Measurements from ENCODE around the gene PDCD10.

The PDCD10 gene

GRCh38 chr3:167671878-167672427 is 62.7 kb downstream of the PDCD10 start:
- no peak for DNase-seq

GRCh38 chr3:167669699-167670098 is 65.0 kb downstream of the PDCD10 start:
- no peak for DNase-seq

- DNase-seq = no peak
These were observed 66.0 kb downstream of the PDCD10 start for GRCh38 chr3:167668651-167669050.

- no peak for DNase-seq
These were observed 68.1 kb downstream of the PDCD10 start for GRCh38 chr3:167666563-167666962.

GRCh38 chr3:167662919-167663400 is 71.7 kb downstream of the PDCD10 start:
- no peak for DNase-seq

GRCh38 chr3:167657684-167658225 is 76.9 kb downstream of the PDCD10 start:
- DNase-seq = no peak

DNA sequence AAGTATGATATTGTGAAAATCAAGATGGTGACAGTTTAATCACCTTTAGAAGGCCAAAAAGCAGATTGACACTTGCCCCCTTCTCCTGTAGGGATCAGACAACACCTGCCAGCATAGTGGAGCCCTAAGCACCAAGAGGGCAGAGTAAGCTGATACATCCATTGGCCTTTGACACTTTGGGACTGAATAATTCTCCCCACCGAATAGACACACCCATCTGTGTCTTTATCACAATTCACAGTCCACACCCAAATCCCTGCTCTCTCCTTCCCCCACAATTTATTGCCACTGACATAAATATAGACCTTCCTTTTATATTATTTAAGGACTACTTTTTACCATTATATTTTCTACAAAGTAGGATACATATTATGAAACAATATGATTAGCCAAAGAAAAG is 77.9 kb downstream of the PDCD10 start:
- DNase-seq = no peak

GRCh38 chr3:167653760-167654159 is 80.9 kb downstream of the PDCD10 start, which contains the start of gene WDR49:
Gene WDR49, minus strand, starts transcription at chr3:167653942. Its CDS starts 517 bp downstream, at chr3:167653425.
- peak; percentile 27 for DNase-seq

DNA sequence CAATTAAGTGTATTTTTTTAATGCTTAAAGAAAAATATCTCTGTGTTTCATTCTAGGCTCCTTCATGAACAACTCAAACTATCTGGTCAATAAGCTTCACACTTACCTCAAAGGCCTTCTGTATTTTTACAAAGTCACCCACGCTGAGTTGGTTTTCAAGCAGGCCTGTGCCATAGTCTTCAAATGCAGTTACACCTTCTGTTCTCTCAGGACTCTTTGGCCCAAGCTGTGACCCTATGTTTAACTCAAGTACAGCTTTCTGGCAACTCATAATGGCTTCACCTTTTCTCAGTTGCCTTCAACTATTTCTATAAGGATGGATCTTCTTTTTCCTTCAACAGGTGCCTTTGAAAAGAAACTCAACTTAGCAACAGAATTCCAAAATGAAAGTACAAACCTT is 81.5 kb downstream of the PDCD10 start:
- DNase-seq = no peak

DNA sequence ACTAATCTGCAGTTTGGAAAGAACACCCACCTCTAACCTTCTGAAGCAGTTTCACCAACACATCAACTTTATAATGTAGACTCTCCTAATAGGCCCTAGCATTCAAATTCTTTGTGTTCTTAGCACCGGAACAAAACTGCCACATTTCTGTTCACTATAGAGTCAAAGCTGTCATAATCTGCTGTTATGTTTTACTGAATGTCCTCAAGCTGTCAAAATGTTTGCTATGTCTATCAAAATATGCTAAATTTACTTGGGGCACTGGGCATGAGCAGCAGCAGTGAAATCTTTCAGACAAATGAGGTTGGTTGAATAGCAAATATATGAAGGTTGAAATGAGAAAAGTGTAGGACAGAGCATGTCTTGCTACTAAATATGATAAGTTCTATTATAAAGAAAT is 82.9 kb downstream of the PDCD10 start:
- no peak for DNase-seq

DNA sequence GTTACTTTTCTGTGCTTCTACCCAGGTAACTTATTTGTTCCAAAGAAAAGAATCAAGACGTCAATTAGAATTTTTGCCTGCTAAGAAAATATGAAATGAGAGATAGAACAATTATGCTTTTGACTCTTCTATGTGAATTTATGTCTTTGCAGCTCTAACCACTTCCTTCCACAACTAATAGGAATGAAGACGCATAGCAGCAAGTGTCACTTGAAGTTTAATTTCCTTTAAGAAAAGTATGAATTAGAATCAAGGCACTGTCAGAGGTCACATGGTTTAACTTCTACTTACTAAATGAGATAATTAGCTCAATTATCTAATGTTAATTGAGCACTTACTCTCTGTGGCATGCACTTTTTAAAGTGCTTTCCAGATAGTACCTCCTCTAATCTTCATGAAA is 84.2 kb downstream of the PDCD10 start:
- DNase-seq = no peak

DNA sequence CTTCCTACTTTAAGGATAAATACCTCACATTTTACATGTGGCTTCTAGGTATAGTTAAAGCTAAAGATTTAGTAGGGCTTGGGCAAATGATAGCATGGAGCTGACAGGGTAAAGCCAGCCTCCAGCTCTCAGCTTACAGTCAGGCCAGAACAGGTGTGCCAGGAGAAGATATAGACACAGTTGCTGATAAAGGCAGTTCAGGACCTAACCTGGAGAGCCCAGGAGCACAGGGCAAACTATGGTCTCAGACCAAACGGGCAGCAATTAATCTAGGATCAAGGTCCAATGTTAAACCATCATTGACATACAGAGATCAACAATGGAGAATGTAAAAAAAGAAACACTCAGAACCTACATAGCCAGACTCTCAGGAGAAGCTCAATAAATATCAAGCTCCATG is 84.9 kb downstream of the PDCD10 start:
- DNase-seq = no peak

- DNase-seq = no peak
These were observed 90.1 kb downstream of the PDCD10 start for GRCh38 chr3:167644611-167645010.
